RWPE1 (cell line): ENCODE data around the gene KAZN.

Experiments used
- CTCF ChIA-PET: fragments of 350-600 bp; sonication (Branson Sonifier 250); formaldehyde crosslinking; extraction: SDS; loops from one replicate; lab custom pipeline; 2021; lab: Yijun Ruan, JAX
- POLR2A ChIA-PET: fragments of 400-600 bp; formaldehyde crosslinking; extraction: SDS; loops from one replicate; lab custom pipeline; 2020; ENCODE audit warnings: antibody characterized with exemption; ENCODE audit not compliant: low non-redundant PET; lab: Yijun Ruan, JAX
- DNase-seq: peaks from one replicate; pipeline ENCODE4 v3.0.0; 2012; ENCODE audit warnings: low spot score
- H3K27ac ChIP-seq: fragments of 450-650 bp; 2 replicates; pipeline ENCODE4 v1.5.1; 2017
- TF ChIP-seq, protein P1 (sequence below): fragments of 450-650 bp; conservative IDR thresholded peaks from 2 replicates; pipeline ENCODE4 v1.5.1; 2017; ENCODE audit warnings: low read depth, mild to moderate bottlenecking

KAZN gene

GRCh38 chr1:15146971-15147376 is 548.5 kb downstream of the KAZN start:
- POLR2A ChIA-PET: no interaction called here
- TF ChIP-seq, protein P1, sequence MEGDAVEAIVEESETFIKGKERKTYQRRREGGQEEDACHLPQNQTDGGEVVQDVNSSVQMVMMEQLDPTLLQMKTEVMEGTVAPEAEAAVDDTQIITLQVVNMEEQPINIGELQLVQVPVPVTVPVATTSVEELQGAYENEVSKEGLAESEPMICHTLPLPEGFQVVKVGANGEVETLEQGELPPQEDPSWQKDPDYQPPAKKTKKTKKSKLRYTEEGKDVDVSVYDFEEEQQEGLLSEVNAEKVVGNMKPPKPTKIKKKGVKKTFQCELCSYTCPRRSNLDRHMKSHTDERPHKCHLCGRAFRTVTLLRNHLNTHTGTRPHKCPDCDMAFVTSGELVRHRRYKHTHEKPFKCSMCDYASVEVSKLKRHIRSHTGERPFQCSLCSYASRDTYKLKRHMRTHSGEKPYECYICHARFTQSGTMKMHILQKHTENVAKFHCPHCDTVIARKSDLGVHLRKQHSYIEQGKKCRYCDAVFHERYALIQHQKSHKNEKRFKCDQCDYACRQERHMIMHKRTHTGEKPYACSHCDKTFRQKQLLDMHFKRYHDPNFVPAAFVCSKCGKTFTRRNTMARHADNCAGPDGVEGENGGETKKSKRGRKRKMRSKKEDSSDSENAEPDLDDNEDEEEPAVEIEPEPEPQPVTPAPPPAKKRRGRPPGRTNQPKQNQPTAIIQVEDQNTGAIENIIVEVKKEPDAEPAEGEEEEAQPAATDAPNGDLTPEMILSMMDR: no peak
- no peak for DNase-seq
- no peak overlapping the region for H3K27ac ChIP-seq
- CTCF ChIA-PET: no interaction called here

GRCh38 chr1:15148004-15148403 is 549.5 kb downstream of the KAZN start:
- no peak overlapping the region for H3K27ac ChIP-seq
- POLR2A ChIA-PET: no interaction called here
- TF ChIP-seq, protein P1: no peak
- DNase-seq: no peak
- CTCF ChIA-PET: interaction anchor here (0.6 kb wide), 1 partner anchor 20 kb away, joined by 3 read pairs; no protein-coding TSS in a partner anchor

- ChIA-PET CTCF (no interaction called here), POLR2A (no interaction called here)
- TF ChIP-seq, protein P1: no peak
- no peak overlapping the region for H3K27ac ChIP-seq
- no peak for DNase-seq
These were observed 550.0 kb downstream of the KAZN start for GRCh38 chr1:15148475-15148874.

DNA sequence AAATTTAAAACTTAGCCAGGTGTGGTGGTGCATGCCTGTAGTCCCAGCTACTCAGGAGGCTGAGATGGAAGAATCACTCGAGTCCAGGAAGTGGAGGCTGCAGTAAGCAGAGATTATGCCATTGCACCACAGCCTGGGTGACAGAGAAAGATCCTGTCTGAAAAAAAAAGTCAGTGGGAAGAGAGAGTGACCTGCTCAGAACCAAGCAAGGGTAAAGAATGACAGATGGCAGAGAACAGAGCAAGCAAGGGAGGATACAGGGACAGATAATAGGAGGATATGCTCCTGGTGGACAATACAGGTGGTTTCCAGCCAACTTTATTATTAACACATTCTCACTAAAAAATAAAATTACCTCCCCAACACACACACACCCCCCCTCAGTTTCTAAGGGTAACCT is 550.5 kb downstream of the KAZN start:
- DNase-seq: no peak
- POLR2A ChIA-PET: no interaction called here
- H3K27ac ChIP-seq: no peak overlapping the region
- TF ChIP-seq, protein P1: no peak
- CTCF ChIA-PET: no interaction called here

DNA sequence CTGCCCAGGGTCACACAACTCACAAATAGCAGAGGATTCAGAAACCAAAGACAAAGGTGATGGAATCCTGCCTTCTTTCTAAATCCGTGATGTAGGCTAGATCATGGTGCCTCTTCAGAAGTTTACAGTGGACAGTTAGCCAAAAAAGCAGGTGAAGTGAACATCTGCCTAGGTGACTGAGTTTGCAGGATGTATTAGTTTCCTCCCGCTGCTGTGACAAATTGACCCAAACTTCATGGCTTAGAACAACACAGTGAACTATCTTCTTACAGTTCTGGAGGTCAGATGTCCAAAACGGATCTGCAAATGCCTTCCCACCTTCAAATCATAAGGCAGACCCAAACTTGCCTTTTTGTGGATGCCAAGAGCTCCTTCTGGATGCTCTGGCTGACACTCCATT is 551.9 kb downstream of the KAZN start:
- ChIA-PET POLR2A (no interaction called here), CTCF (interaction anchor here (3.3 kb wide), 1 partner anchor 123 kb away, joined by 29 read pairs; no protein-coding TSS in a partner anchor)
- TF ChIP-seq, protein P1: no peak
- DNase-seq: no peak
- H3K27ac ChIP-seq: no peak overlapping the region

DNA sequence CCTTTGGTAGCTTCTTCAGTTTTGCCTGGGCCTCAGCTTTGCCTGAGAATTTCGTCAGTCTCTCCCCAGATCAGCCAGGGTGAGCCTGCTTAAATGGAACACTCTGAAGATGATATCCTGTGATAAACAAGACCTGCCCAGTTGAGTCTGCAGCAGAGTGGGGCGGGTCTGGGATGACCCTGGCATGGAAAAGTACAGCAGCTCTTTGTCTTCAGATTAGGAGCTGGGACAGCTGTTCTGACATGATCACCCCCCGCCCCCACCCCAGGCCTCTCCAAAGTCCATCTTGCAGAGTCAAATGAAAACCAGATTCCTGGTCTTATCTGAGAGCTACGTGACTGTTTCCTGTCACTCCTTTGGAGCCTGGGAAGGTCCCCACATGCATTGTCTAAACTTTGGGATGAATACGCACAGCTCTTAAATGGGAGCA is 552.9 kb downstream of the KAZN start:
- CTCF ChIA-PET: interaction anchor here (0.7 to 3.3 kb wide), 6 partner anchors 17 to 1127 kb away, joined by 3 to 29 read pairs (median 8); no protein-coding TSS in a partner anchor
- no peak overlapping the region for H3K27ac ChIP-seq
- TF ChIP-seq, protein P1: no peak
- POLR2A ChIA-PET: no interaction called here
- DNase-seq: no peak
